Activated naive CD8-positive, alpha-beta T cell (primary cell): ENCODE data around the gene AADACL2.
"Not testable (repeated sequence)": the region's sequence is repeated elsewhere in the genome, so short reads cannot be mapped to it uniquely, and the experiment has no call there.

Source experiments
- H3K27ac Mint-ChIP-seq: one replicate; pipeline ENCODE4 v1.8.0; 2021; ENCODE audit warnings: mixed read lengths
- H3K27me3 Mint-ChIP-seq: one replicate; pipeline ENCODE4 v1.8.0; 2021; ENCODE audit warnings: mixed read lengths
- H3K36me3 Mint-ChIP-seq: one replicate; pipeline ENCODE4 v1.8.0; 2021; ENCODE audit warnings: mixed read lengths
- H3K4me1 Mint-ChIP-seq: one replicate; pipeline ENCODE4 v1.8.0; 2021; ENCODE audit warnings: low read depth, mixed read lengths
- H3K4me3 Mint-ChIP-seq: one replicate; pipeline ENCODE4 v1.8.0; 2021; ENCODE audit warnings: mild to moderate bottlenecking, mixed read lengths
- H3K9me3 Mint-ChIP-seq: one replicate; pipeline ENCODE4 v1.8.0; 2021; ENCODE audit warnings: low read depth, mixed read lengths

Gene AADACL2

GRCh38 chr3:151743855-151744254, 10.1 kb downstream of the AADACL2 start:
- H3K27ac Mint-ChIP-seq = no peak overlapping the region
- no peaks in the 10 kb centered on the region for H3K9me3 Mint-ChIP-seq
- H3K4me3 Mint-ChIP-seq = no peak overlapping the region
- no peaks in the 10 kb centered on the region for H3K36me3 Mint-ChIP-seq
- no peaks in the 10 kb centered on the region for H3K4me1 Mint-ChIP-seq
- H3K27me3 Mint-ChIP-seq = no peaks in the 10 kb centered on the region

GRCh38 chr3:151750181-151750580, 16.5 kb downstream of the AADACL2 start:
- H3K4me3 Mint-ChIP-seq = no peak overlapping the region
- H3K36me3 Mint-ChIP-seq = no peaks in the 10 kb centered on the region
- H3K4me1 Mint-ChIP-seq = no peaks in the 10 kb centered on the region
- H3K9me3 Mint-ChIP-seq = no peaks in the 10 kb centered on the region
- peaks cover 2% of the 10 kb centered on the region for H3K27me3 Mint-ChIP-seq
- H3K27ac Mint-ChIP-seq = no peak overlapping the region

GRCh38 chr3:151750678-151751077, 17.0 kb downstream of the AADACL2 start:
- H3K36me3 Mint-ChIP-seq = no peaks in the 10 kb centered on the region
- H3K27me3 Mint-ChIP-seq = peaks cover 2% of the 10 kb centered on the region
- H3K4me3 Mint-ChIP-seq = no peak overlapping the region

GRCh38 chr3:151751161-151751560, 17.4 kb downstream of the AADACL2 start:
- Mint-ChIP-seq H3K27me3 (peaks cover 2% of the 10 kb centered on the region), H3K4me1 (no peaks in the 10 kb centered on the region), H3K36me3 (no peaks in the 10 kb centered on the region), H3K27ac (no peak overlapping the region), H3K4me3 (no peak overlapping the region), H3K9me3 (no peaks in the 10 kb centered on the region)

More at GRCh38 chr3:151750678-151751077, 17.0 kb downstream of the AADACL2 start:
- no peaks in the 10 kb centered on the region for H3K4me1 Mint-ChIP-seq
- no peak overlapping the region for H3K27ac Mint-ChIP-seq
- H3K9me3 Mint-ChIP-seq = no peaks in the 10 kb centered on the region

- peaks cover 2% of the 10 kb centered on the region for H3K27me3 Mint-ChIP-seq
- H3K9me3 Mint-ChIP-seq = no peaks in the 10 kb centered on the region
- H3K36me3 Mint-ChIP-seq = no peaks in the 10 kb centered on the region
- H3K4me1 Mint-ChIP-seq = no peaks in the 10 kb centered on the region
- H3K27ac Mint-ChIP-seq = no peak overlapping the region
- no peak overlapping the region for H3K4me3 Mint-ChIP-seq
Measured at GRCh38 chr3:151753846-151754245, 20.1 kb downstream of the AADACL2 start.

- no peaks in the 10 kb centered on the region for H3K36me3 Mint-ChIP-seq
- no peaks in the 10 kb centered on the region for H3K9me3 Mint-ChIP-seq
- H3K4me1 Mint-ChIP-seq = no peaks in the 10 kb centered on the region
- no peaks in the 10 kb centered on the region for H3K27me3 Mint-ChIP-seq
- no peak overlapping the region for H3K4me3 Mint-ChIP-seq
- no peak overlapping the region for H3K27ac Mint-ChIP-seq
Measured at GRCh38 chr3:151761581-151761980, 27.9 kb downstream of the AADACL2 start.

- not testable (repeated sequence) for H3K4me1 Mint-ChIP-seq, H3K27ac Mint-ChIP-seq, H3K27me3 Mint-ChIP-seq, H3K36me3 Mint-ChIP-seq, H3K9me3 Mint-ChIP-seq, H3K4me3 Mint-ChIP-seq
Measured at GRCh38 chr3:151764699-151765098, 31.0 kb downstream of the AADACL2 start.

GRCh38 chr3:151765685-151766084, 32.0 kb downstream of the AADACL2 start:
- H3K9me3 Mint-ChIP-seq = no peaks in the 10 kb centered on the region
- H3K4me1 Mint-ChIP-seq = no peaks in the 10 kb centered on the region
- H3K27ac Mint-ChIP-seq = no peak overlapping the region
- H3K27me3 Mint-ChIP-seq = no peaks in the 10 kb centered on the region
- no peaks in the 10 kb centered on the region for H3K36me3 Mint-ChIP-seq
- H3K4me3 Mint-ChIP-seq = no peak overlapping the region

GRCh38 chr3:151766454-151766853, 32.7 kb downstream of the AADACL2 start:
- Mint-ChIP-seq H3K27ac (no peak overlapping the region), H3K9me3 (no peaks in the 10 kb centered on the region), H3K4me3 (no peak overlapping the region), H3K4me1 (no peaks in the 10 kb centered on the region), H3K36me3 (no peaks in the 10 kb centered on the region), H3K27me3 (no peaks in the 10 kb centered on the region)

- H3K36me3 Mint-ChIP-seq = no peaks in the 10 kb centered on the region
- no peaks in the 10 kb centered on the region for H3K4me1 Mint-ChIP-seq
- H3K4me3 Mint-ChIP-seq = no peak overlapping the region
- H3K27ac Mint-ChIP-seq = no peak overlapping the region
- no peaks in the 10 kb centered on the region for H3K27me3 Mint-ChIP-seq
- no peaks in the 10 kb centered on the region for H3K9me3 Mint-ChIP-seq
Measured at GRCh38 chr3:151768393-151768930, 34.7 kb downstream of the AADACL2 start.

- Mint-ChIP-seq H3K36me3 (no peaks in the 10 kb centered on the region), H3K27ac (no peak overlapping the region), H3K27me3 (peaks cover 2% of the 10 kb centered on the region), H3K9me3 (no peaks in the 10 kb centered on the region), H3K4me3 (no peak overlapping the region), H3K4me1 (no peaks in the 10 kb centered on the region)
Measured at GRCh38 chr3:151769175-151769574, 35.4 kb downstream of the AADACL2 start.

GRCh38 chr3:151770956-151771355, 37.2 kb downstream of the AADACL2 start:
- H3K4me3 Mint-ChIP-seq = no peak overlapping the region
- peaks cover 4% of the 10 kb centered on the region for H3K27me3 Mint-ChIP-seq
- H3K9me3 Mint-ChIP-seq = no peaks in the 10 kb centered on the region
- H3K36me3 Mint-ChIP-seq = no peaks in the 10 kb centered on the region
- no peaks in the 10 kb centered on the region for H3K4me1 Mint-ChIP-seq
- H3K27ac Mint-ChIP-seq = no peak overlapping the region

- Mint-ChIP-seq H3K27ac (no peak overlapping the region), H3K27me3 (peaks cover 4% of the 10 kb centered on the region), H3K36me3 (no peaks in the 10 kb centered on the region), H3K4me3 (no peak overlapping the region), H3K4me1 (no peaks in the 10 kb centered on the region), H3K9me3 (no peaks in the 10 kb centered on the region)
Measured at GRCh38 chr3:151772825-151773480, 39.2 kb downstream of the AADACL2 start.

- no peaks in the 10 kb centered on the region for H3K36me3 Mint-ChIP-seq
- H3K9me3 Mint-ChIP-seq = no peaks in the 10 kb centered on the region
- no peaks in the 10 kb centered on the region for H3K4me1 Mint-ChIP-seq
- H3K4me3 Mint-ChIP-seq = no peak overlapping the region
- no peak overlapping the region for H3K27ac Mint-ChIP-seq
- peaks cover 4% of the 10 kb centered on the region for H3K27me3 Mint-ChIP-seq
Measured at GRCh38 chr3:151774235-151774634, 40.5 kb downstream of the AADACL2 start.

GRCh38 chr3:151774910-151775309, 41.2 kb downstream of the AADACL2 start:
- Mint-ChIP-seq H3K27ac (no peak overlapping the region), H3K4me3 (no peak overlapping the region), H3K9me3 (no peaks in the 10 kb centered on the region), H3K27me3 (peaks cover 4% of the 10 kb centered on the region), H3K4me1 (no peaks in the 10 kb centered on the region), H3K36me3 (no peaks in the 10 kb centered on the region)
